Stomach (tissue), 4 donors: ENCODE data around the gene CASS4.

Source experiments
- CTCF ChIP-seq, 7 experiments: fragments of 450-650 bp in 4 of 7; fragments of 200-600 bp in 3 of 7; sonication (generic) in 3 of 7; IDR thresholded peaks; one replicate each; pipeline ENCODE4 v1.5.1; 2016 to 2019; ENCODE audit warnings: antibody characterized with exemption in 7 of 7, control low read depth in 2 of 7, mild to moderate bottlenecking in 1 of 7
- POLR2AphosphoS5 ChIP-seq, 3 donors: sonication (generic); formaldehyde crosslinking; IDR thresholded peaks; one replicate each; pipeline ENCODE4 v1.6.1; 2016; ENCODE audit warnings: antibody characterized with exemption in 3 of 3

GRCh38 chr20:56369179-56369578, 42.9 kb upstream of the CASS4 start:
- no peak for TF ChIP-seq CTCF (IDR thresholded peaks at IDR 0.05)
- TF ChIP-seq POLR2AphosphoS5 (IDR thresholded peaks at IDR 0.05): no peak
